OCI-LY3 (cell line): ENCODE measurements around the gene PPP3CA.

Experiments
- EZH2phosphoT487 ChIP-seq: fragments of 200-600 bp; shearing (Covaris generic); IDR thresholded peaks from 2 replicates; pipeline ENCODE4 v1.6.1; 2018; ENCODE audit warnings: antibody characterized with exemption, mixed run types, low read depth
- TF ChIP-seq, protein P1 (sequence below): fragments of 200-600, 300-600 bp; sonication (generic); IDR thresholded peaks from 2 replicates; pipeline ENCODE4 v1.5.1; 2014; ENCODE audit warnings: antibody characterized with exemption, low read length, low read depth

DNA sequence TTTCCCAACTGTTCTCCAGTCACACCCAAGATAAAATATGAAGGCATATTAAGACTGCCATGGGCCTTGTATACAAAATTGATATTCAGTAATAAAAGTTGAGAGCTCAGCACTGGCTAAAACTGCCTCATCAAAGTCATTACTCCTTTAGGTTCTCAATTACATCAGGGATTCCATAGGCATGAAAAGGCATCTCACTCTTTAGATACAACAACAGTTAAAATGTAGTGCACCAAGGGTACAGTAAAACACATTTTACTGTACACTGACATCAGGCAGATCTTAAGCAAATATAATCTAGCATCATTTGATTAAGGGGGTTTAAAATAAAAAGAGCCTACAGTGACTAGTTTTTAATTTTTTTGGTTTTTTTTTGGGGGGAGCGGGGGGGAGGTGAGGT, 107.7 kb downstream of the PPP3CA start:
- TF ChIP-seq, protein P1, sequence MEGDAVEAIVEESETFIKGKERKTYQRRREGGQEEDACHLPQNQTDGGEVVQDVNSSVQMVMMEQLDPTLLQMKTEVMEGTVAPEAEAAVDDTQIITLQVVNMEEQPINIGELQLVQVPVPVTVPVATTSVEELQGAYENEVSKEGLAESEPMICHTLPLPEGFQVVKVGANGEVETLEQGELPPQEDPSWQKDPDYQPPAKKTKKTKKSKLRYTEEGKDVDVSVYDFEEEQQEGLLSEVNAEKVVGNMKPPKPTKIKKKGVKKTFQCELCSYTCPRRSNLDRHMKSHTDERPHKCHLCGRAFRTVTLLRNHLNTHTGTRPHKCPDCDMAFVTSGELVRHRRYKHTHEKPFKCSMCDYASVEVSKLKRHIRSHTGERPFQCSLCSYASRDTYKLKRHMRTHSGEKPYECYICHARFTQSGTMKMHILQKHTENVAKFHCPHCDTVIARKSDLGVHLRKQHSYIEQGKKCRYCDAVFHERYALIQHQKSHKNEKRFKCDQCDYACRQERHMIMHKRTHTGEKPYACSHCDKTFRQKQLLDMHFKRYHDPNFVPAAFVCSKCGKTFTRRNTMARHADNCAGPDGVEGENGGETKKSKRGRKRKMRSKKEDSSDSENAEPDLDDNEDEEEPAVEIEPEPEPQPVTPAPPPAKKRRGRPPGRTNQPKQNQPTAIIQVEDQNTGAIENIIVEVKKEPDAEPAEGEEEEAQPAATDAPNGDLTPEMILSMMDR, result no peak
- TF ChIP-seq EZH2phosphoT487, result no peak
